Peyer's patch (tissue), 4 donors: ENCODE measurements around the gene FARP2.
"Not testable (repeated sequence)": the region's sequence is repeated elsewhere in the genome, so short reads cannot be mapped to it uniquely, and the experiment has no call there.

ENCODE experiments used
- POLR2A ChIP-seq, 2 donors: fragments of 450-650 bp; IDR thresholded peaks; one replicate each; pipeline ENCODE4 v1.5.1; 2017; ENCODE audit warnings: antibody characterized with exemption in 2 of 2, mild to moderate bottlenecking in 2 of 2, moderate library complexity in 2 of 2
- TF ChIP-seq, protein P1 (sequence below), 6 experiments: fragments of 450-650 bp in 4 of 6; fragments of 200-600 bp in 2 of 6; sonication (generic) in 1 of 6; IDR thresholded peaks; one replicate each; pipeline ENCODE4 v1.5.1; 2017 to 2019; ENCODE audit warnings: antibody characterized with exemption in 6 of 6, mild to moderate bottlenecking in 3 of 6, moderate library complexity in 1 of 6

DNA sequence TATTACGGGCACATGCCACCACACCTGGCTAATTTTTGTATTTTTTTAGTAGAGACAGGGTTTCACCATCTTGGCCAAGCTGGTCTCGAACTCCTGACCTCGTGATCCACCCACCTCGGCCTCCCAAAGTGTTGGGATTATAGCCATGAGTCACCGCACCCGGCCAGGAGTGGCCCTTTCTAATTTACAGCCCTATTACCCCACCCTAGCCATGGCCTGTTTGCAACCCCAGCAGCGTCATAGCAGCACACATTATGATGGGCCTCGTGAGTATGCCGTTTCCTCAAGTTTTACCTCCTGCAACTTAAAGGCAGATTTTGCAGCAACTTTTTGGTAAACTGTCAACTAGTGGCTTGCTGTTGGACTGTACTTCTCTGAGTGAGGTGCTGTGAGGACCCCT lies 97.8 kb downstream of the FARP2 start:
- TF ChIP-seq, protein P1, sequence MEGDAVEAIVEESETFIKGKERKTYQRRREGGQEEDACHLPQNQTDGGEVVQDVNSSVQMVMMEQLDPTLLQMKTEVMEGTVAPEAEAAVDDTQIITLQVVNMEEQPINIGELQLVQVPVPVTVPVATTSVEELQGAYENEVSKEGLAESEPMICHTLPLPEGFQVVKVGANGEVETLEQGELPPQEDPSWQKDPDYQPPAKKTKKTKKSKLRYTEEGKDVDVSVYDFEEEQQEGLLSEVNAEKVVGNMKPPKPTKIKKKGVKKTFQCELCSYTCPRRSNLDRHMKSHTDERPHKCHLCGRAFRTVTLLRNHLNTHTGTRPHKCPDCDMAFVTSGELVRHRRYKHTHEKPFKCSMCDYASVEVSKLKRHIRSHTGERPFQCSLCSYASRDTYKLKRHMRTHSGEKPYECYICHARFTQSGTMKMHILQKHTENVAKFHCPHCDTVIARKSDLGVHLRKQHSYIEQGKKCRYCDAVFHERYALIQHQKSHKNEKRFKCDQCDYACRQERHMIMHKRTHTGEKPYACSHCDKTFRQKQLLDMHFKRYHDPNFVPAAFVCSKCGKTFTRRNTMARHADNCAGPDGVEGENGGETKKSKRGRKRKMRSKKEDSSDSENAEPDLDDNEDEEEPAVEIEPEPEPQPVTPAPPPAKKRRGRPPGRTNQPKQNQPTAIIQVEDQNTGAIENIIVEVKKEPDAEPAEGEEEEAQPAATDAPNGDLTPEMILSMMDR (IDR thresholded peaks at IDR 0.05), result not testable (repeated sequence)
- not testable (repeated sequence) for TF ChIP-seq POLR2A (IDR thresholded peaks at IDR 0.05)
